Stimulated activated CD4-positive, alpha-beta T cell treated with anti-CD3 and anti-CD28 coated beads, Interleukin-1b, Interleukin-23, amount 100 ng/mL, for 4 hours (primary cell): ENCODE measurements around the gene CDH24.
"Not testable (repeated sequence)": the region's sequence is repeated elsewhere in the genome, so short reads cannot be mapped to it uniquely, and the experiment has no call there.

Experiments used
- DNase-seq, 2 donors: peaks; one replicate each; pipeline ENCODE4 v3.0.0-alpha.2; 2020; ENCODE audit warnings: low read depth in 2 of 2

Gene CDH24

DNA sequence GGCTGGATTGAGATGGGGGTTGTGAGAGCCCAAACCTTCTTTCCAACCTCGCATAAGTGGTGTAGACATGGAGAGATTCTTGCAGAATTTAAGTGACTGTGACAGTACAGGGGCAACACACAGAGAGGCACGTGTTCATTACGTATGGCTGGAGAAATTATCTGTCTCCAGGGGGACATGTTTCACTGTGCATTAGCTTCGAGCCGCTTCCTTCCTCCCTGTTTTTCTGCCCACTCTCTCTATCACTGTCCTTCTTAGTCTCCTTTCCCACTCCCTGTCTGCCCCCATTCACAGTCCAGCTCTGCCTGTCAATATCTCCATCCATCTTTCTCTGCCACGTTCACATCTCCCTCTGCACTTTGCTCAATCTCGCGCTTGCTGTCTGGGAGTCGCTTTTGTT lies 35.9 kb downstream of the CDH24 start:
- DNase-seq, result no peak

DNA sequence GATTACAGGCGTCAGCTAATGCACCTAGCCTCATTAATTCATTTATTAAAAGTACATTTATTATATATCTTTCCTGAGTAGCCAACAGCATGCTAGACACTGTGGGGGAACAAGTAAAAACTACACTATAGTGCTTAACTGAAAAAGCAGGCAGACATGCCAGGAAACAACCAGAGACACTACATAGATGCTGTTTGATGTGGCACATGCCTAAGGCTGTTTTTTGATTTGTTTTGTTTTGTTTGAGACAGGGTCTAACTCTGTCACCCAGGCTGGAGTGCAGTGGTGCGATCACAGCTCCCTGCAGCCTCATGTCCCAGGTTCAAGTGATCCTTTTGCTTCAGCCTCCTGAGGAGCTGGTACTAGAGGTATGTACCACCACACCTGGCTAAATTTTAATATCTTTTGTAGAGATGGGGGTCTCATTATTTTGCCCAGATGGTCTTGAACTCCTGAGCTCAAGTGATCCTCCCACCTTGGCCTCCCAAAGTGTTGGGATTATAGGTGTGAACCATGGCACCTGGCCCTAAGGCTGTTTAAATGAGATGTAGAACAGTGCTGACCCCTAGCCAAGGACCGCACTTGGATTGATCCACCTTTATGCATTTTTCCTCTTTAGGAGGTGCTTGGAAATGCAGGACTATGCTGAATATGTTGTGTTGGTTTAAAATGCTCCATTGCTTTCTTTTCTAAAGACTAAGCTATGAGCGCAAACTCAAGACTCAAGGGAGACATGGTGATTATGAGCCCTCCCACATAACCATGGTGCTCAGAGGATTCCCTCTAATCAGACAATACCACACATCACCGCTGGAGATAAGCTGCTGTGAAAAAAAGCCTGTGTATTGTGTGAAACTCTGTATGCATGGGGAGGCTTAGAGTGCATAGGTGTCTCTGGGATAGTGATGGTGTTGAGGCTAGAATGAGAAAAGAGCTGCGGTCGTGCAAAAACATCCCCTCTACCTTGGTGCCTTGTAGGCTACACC lies 36.9 kb downstream of the CDH24 start:
- no peak for DNase-seq

DNA sequence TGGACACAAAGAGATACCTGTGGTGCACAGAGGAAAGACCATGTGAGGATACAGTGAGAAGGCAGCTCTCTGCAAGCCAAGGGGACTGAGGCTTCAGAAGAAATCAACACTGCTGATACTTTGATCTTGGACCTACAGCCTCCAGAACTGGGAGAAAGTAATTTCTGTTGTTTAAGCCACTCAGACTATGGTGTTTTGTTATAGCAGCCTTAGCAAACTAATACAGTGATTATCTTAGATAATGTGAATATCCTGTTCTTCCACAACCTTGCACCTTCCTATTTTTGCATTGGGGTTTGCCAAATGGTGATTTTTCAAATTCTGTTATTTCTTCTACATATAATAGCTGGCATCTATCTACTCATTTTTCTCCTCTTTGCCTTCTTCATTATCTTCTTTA lies 39.2 kb downstream of the CDH24 start:
- DNase-seq, result no peak

DNA sequence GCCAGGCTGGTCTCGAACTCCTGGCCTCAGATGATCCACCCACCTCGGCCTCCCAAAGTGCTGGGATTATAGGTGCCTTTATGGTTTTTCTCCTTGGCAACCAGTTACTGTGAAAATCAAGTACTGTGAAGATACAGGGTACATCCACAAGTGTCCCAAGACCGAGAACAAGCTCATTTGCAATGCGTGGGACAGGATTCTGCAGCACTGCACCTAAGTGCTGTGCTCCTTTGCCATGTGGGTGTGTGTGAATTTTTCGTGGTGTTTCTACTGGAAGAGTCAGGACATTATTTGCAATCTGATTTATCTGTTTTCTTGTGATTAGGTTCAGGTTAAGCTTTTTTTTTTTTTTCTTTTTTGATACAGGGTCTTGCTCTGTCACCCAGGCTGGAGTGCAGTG lies 40.2 kb downstream of the CDH24 start:
- no peak for DNase-seq

- no peak for DNase-seq
These were observed 41.7 kb downstream of the CDH24 start for GRCh38 chr14:23015618-23016017.

DNA sequence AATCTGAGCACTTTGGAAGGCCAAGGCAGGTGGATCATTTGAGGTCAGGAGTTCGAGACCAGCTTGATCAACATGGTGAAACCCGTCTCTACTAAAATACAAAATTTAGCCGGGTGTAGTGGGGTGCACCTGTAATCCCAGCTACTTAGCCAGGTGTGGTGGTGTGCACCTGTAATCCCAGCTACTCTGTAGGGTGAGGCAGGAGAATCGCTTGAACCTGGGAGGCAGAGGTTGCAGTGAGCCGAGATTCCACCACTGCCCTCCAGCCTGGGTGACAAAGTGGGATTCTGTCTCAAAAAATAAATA lies 43.6 kb downstream of the CDH24 start:
- not testable (repeated sequence) for DNase-seq

DNA sequence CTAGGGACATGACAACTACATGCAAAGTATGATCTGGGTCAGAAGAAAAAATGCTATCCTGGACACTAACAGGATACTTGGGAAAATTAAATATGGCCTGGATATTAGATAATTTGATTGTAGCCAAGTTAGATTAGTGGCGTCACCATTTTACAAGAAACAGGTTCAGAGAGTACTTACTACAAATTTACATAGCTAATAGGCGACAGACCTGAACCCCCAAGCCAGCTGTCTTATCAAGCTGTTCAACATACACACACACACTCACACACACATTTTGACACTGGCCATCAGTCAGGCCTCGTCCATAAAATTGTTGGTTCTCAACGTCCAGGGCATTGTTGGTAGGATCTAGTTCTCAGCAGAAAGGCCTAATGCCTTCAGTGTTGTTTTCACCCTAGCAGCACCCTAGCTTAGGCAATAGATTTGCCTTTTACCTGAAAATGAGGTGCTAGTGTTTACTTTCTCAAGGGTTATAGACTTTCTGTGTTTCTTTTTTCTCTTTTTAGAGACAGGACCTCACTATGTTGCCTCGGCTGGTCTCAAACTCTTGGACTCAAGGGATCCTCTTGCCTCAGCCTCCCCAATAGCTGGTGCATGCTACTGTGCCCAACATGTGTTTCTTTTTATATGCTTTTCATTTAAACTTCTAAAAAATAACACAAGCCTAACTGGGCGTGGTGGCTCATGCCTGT lies 44.1 kb downstream of the CDH24 start:
- no peak for DNase-seq

- peak; percentile 66 to 84 for DNase-seq
These were observed 47.2 kb downstream of the CDH24 start, which contains the start of gene C14orf93 for GRCh38 chr14:23009939-23010726. C14orf93 (minus strand) TSS chr14:23010143; CDS start chr14:22999023, 11,120 bp downstream.

- no peak for DNase-seq
These were observed 47.8 kb downstream of the CDH24 start for GRCh38 chr14:23009483-23009938.

DNA sequence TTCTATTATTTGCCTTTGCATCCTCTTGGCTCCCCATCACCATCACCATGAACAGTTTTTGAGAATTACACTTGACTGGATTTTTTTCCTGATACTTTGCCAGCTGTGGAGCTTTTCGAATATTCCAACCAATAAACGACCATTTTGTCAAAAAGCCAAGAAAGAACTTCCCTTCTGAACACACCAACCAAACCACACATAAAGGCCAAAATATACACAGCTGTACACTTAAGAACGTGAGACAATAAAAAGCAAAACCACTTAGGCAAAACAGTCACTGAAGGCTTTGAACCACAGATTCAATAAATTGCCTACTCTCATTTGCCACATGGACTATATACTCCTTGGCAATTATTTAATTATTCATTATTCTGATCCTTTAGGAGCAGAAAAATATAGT lies 48.5 kb downstream of the CDH24 start:
- DNase-seq, result no peak

GRCh38 chr14:23006544-23007419 lies 50.5 kb downstream of the CDH24 start:
- DNase-seq, result peak; percentile 88 to 94

DNA sequence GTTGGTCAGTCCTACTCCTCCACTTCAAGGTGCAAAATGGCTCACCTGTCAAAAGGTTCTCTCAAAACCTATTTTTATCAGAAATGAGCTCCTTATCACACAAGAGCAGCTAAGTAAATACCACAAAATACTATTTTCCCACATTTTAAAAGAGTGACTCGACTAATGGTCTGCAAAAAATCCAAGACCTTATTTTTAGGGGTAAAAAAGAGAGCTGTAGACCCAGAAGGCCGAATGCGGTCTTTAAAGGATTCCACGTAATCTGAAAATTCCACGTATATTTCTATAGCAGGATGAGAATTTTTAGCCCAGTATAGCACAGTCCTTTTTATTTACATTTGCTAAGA lies 51.2 kb downstream of the CDH24 start:
- no peak for DNase-seq

GRCh38 chr14:23005451-23006187 lies 51.7 kb downstream of the CDH24 start:
- DNase-seq, result no peak

DNA sequence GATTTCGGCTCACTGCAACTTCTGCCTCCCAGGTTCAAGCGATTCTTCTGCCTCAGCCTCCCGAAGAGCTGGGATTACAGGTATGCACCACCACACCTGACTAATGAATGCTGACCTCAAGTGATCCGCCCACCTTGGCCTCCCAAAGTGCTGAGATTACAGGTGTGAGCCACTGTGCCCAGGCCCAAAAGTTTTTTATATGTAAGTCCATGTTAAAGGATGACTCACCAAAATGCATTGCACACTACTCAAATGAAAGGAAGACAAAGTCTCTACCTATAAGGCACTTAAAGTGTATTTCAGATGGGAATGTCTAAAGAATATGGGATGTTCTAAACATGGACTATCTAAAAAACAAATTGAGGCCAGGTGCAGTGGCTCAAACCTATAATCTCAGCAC lies 53.0 kb downstream of the CDH24 start:
- not testable (repeated sequence) for DNase-seq

DNA sequence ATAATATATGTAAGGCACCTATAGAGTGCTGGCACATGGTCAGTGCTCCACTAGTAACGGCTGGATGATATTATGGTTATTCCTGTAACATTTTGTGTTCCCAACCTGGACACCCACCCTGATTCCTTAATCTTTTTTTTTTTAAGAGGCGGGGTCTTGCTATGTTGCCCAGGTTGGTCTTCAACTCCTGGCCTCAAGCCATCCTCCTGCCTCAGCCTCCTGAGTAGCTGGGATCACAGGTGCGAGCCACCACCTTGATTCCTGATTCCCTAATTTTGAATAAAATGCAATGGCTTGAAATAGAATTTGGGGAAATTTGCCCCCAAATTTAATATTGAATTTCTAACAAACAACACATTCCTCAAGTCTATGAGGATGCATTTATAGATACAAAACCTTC lies 54.7 kb downstream of the CDH24 start:
- DNase-seq, result no peak

GRCh38 chr14:23000860-23001259 lies 56.5 kb downstream of the CDH24 start:
- DNase-seq, result no peak

DNA sequence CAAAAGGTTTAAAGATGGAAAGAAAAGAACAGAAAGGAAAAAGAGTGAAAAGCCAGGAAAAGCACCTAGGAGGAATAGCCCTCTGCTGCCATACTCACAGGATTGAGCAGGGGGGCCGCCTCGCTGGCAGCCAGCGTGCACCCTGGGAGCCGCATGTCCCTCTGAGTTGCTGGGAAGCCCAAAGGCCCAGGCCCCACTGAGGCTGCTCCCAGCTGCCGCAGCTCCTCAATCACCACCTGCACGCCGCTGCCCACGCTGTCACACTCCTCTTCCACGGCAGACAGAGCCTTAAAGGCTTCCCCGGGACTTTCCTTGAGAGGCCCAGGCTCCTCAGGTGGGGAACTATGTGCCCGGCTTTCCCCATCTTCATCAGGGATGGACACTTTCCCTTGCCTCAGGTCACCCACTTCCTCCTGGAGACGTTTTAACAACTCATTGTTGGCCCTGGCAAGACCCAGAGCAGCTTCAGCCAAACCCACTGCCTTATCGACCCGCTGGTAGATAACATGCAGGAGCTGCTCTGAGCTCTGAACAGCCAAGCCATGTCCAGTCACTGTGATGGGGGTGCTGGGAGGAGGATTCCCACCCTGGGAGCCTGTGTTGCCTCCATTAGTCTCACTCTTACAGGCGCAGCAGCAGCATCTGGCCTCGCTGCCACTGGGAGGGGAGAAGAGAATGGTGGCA lies 58.8 kb downstream of the CDH24 start:
- DNase-seq, result no peak

DNA sequence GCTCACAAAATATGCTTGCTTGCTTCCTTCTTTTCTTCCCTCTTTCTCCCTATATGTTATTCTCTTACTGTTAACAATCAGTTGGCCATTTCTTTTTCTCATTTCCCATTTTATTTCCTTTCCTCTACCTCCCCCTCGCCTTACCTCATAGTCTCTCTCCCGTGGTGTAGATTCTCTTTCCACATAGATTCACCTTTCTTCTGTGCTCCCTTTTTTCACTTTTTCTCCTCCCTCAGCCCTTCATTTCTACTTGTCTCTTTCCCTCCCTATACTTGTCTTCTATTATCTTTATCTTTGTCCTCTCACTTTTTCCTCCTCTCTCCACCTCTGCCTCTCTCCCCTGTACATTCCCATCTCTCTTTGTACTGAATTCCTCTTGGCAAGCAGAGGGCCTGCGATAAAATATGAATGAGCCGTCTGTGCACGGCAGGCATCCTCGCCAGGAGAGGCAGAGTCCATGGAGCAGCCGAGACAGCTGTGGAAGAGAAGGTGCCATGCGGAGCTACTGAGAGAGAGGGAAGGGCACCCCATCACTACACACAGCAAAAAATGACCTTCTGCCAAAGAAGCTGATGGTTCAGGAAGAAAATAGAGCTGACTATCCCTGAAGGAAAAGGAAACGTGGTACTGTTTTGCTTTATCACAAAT lies 59.5 kb downstream of the CDH24 start:
- no peak for DNase-seq
